ENCODE results near the gene PLEKHA1.

PLEKHA1 gene

DNA sequence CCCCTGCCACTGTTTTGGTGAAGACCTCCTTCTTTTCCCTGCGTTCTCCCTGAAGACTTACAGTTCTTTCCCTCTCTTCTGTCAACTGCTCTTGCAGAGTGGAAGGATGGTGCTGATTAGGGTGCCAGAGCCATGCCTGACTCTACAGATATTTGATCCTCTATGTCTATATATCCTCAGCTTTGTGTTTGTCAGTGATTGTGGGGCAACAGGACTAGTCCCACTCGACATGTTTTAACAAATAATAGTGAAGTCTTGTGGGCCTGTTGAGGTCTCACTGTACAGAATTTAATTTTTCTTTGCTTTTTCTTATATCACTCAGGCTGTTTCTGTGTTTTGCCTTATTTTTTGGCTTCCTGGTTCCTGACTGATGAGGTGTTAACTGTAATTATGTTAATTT lies 5.0 kb downstream of the PLEKHA1 start:
- DNase-seq: no peak

DNA sequence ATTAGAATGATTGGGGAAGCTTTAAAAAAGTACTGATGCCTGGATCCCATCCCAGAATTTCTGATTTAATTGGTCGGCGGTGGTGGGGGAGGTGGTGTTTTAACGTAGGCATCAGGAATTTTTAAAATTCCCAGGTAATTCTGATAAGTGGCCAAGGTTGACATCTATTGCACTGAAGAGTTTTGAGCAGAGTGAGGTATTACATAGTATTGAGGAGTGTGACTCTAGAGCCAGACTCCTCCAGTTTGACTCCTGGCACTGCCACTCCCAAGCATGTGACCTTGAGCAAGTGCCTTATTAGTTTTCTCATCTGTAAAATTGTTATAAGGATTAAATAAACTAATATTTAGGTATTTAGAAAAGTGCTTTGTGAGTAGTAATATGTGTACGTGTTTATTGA lies 6.2 kb downstream of the PLEKHA1 start:
- DNase-seq: no peak

GRCh38 chr10:122381680-122382079 lies 7.2 kb downstream of the PLEKHA1 start:
- DNase-seq: no peak

DNA sequence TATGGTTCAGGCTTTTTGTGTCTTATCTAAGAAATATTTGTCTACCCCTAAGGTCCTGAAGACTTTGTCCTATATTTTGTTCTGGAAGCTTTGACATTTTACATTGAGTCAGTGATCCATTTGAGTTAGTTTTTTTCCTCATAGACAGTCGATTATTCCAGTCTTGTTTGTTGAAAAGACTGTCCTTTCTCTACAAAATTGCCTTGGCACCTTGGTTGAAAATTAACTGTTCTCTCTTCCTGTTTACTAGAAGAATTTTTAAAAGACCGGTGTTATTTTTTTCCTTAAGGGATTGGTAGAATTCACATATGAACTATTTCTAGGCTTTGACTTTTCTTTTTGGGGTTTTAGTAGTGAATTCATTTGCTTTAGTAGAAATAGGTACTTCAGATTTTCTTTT lies 12.0 kb downstream of the PLEKHA1 start:
- no peak for DNase-seq

DNA sequence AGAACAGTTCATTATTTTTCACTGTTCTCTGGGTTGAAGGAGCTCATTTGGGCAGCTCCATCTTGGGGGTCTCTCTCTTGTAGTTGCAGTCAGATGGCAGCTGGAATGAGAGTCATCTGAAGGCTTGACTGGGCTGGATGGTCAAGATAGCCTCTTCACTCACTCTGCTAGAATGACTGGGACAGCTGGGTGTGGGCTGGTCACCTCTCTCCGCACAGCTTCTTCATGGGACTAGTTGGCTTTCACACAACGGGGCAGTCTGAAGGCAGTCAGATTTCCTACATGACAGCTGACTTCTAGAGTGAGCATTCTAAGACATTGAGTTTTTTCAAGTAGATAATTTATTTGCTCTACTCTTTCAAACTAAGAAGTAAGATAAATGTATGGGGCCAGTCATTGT lies 13.1 kb downstream of the PLEKHA1 start:
- no peak for DNase-seq

DNA sequence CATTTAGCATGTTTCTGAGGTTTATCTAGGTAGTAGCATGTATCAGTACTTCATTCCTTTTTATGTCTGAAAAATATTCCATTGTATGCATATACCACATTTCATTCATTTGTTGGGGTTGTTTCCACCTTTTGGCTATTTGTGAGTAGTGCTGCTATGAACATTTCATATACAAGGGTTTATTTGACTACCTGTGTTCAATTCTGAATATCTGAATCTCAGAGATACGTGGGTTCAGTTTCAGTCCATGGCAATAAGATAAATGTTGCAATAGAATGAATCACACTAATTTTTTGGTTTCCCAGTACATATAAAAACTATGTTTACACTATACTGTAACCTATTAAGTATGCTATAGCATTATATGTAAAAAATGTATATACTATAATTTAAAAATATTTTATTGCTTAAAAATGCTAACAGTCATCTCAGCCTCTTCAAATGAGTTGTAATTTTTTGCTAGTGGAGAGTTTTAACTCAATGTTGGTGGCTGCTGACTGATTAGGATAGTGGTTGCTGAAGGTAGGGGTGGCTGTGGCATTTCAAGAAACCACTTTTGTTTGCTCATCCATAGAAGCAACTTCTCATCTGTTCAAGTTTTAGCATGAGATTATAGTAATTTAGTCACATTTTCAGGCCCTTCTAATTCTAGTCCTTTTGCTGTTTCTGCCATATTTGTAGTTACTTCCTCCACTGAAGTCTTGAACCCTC lies 13.9 kb downstream of the PLEKHA1 start:
- no peak for DNase-seq

DNA sequence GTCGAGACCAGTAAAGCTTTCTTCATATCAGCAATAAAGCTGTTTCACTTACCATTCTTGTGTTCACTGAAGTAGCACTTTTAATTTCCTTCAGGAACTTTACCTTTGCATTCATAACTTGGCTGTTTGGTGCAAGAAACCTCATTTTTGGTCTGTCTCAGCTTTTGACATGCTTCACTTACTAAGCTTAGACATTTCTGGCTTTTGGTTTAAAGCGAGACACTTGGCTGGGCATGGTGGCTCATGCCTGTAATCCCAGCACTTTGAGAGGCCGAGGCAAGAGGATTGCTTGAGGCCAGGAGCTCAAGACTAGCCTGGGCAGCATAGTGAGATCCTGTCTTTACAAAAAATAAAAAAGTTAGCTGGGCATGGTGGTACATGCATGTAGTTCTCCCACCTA lies 15.8 kb downstream of the PLEKHA1 start:
- no peak for DNase-seq

- no peak for DNase-seq
Measured at GRCh38 chr10:122390679-122391078, 16.2 kb downstream of the PLEKHA1 start.

- no peak for DNase-seq
Measured at GRCh38 chr10:122391875-122392274, 17.4 kb downstream of the PLEKHA1 start.

DNA sequence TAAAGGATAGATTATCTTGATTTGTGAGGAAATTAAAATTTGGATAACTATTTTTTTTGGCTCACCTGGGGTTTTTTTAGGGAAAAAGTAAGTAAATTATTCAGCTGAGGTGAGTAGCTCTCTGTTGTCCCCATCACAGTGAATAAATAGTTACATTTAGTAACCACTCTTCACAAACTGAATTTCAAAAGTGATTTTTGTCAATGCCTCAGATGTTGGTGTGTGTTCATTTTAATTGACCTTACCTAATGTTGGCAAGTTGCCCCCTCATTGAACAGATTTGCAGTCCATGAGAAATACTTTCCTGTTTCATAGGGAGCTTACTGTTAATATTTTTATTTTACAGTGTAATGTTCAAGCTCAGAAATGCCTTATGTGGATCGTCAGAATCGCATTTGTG lies 18.3 kb downstream of the PLEKHA1 start:
- no peak for DNase-seq

DNA sequence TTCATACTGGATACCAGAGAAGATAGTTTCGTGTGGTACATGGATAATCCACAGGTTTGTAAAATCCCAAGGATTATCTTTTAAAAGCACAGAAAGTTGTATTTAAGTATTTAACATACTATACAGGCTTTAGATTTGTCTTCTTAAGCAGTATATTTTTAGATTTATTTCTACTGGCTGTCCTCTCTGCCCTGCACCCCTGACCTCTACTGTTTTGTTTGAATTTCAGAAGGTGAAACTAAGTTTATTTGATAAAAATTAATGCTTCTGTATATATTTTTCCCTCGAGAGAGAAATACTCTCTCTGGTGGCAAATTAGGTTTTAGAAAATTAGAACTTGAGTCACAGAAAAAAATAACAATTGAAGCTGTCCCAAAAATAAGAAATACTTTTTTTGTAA lies 18.8 kb downstream of the PLEKHA1 start:
- no peak for DNase-seq

DNA sequence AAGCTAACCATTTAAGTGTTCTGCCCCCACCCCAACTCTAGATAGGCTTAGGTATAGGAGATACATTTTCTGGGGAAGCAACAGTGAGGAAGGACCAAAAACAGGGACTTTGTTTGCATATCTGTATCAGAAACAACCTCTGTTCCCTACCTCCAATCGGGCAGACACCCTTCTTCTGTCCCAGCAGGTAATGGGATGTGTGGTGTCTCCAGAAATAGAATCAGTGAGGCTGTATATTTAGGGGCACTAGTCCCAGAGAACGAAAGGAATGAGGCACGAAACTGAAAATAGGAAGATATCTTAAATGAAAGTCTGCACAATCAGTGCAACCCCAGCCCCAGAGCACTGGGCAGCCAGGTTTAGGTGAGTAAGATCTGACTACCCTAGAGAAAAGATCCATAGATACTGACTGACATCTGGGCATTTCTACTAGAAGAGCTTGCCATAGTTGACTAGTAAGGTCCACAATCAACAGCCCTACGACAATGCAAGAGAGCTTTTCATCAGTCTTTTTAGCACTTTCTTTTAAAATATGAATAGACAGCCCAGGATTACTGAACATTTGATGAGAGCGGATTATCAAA lies 28.1 kb downstream of the PLEKHA1 start:
- no peak for DNase-seq

GRCh38 chr10:122404576-122404975 lies 30.1 kb downstream of the PLEKHA1 start:
- peak in 1 of 2 donors; percentile 11 for DNase-seq

DNA sequence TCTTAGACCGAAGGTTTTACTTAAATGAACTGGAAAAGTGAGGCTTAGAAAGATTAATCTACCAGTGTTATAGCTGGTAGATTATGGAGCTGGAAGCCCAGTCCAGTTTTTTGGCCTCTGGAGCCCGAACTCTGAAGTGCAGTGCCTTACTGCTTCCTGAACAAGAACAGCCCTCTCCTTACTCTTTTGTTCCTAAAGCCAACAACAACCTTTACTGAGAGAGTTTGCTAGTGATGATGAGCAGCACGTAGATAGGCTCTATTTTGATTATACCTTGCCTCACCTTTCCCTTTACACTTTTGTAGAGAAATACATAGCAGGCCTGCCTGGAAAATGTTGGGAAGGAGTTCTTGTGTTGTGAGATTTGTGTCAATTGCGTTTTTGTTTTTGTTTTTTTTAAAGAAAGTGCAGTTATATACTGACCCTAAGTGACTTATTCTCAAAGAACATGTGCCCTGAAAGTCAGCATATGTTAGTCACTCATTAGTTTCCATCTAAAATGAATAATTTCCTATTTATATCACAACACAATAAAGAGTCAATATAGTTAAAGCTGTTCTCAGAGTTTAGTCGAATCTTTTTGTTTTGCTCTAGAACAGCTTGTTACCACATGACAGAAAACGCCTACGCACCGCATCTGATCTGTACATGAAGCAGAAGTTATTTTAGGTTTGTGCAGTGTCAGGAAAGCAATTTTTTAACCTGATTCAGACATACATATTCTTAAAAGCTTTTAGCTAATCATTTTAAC lies 33.0 kb downstream of the PLEKHA1 start:
- DNase-seq: peak; percentile 50 to 59

DNA sequence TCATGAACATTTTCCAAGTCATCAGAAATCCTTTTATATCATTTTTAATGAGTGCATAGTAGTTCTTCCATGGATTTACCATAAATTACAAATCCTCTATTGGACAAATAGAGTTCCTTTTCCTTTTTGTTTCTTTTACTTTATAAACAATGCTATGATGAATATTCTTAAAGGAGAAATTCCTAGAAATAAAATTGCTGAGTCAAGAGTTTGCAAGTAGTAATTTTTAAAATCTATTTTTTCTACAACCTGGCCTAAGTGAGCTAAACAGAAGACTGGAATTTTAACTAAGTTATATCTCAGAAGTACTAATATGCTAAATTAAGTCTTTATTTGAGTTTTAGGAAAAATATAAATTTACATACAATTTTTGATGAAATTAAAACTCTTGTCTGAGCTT lies 38.8 kb downstream of the PLEKHA1 start:
- no peak for DNase-seq

DNA sequence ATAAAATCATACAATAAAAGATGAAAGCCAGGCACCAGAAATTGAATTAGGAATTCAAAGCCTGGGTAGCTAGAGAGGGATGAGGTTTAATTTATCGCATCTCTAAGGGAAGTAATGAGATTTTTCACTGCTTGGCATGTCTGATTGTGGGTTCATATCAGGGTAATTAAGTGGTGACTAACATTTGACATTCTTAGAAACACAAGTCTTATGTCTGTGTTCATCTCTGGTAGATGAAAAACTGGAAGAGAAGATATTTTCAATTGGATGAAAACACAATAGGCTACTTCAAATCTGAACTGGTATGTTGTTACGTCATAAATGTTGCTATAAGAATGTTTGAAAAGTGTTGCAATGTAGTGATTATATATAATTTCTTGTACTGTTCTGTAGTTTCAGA lies 43.2 kb downstream of the PLEKHA1 start:
- peak in 1 of 2 donors; percentile 7 for DNase-seq

- DNase-seq: peak; percentile 77 to 83
Measured at GRCh38 chr10:122419016-122419415, 44.5 kb downstream of the PLEKHA1 start.

- peak in 1 of 2 donors; percentile 22 for DNase-seq
Measured at GRCh38 chr10:122419876-122420623, 45.5 kb downstream of the PLEKHA1 start.

- peak in 1 of 2 donors; percentile 23 for DNase-seq
Measured at GRCh38 chr10:122420624-122421007, 46.1 kb downstream of the PLEKHA1 start.

- DNase-seq: peak; percentile 16 to 44
Measured at GRCh38 chr10:122421054-122421625, 46.6 kb downstream of the PLEKHA1 start.

GRCh38 chr10:122421742-122422141 lies 47.2 kb downstream of the PLEKHA1 start:
- DNase-seq: peak; percentile 73 to 88

DNA sequence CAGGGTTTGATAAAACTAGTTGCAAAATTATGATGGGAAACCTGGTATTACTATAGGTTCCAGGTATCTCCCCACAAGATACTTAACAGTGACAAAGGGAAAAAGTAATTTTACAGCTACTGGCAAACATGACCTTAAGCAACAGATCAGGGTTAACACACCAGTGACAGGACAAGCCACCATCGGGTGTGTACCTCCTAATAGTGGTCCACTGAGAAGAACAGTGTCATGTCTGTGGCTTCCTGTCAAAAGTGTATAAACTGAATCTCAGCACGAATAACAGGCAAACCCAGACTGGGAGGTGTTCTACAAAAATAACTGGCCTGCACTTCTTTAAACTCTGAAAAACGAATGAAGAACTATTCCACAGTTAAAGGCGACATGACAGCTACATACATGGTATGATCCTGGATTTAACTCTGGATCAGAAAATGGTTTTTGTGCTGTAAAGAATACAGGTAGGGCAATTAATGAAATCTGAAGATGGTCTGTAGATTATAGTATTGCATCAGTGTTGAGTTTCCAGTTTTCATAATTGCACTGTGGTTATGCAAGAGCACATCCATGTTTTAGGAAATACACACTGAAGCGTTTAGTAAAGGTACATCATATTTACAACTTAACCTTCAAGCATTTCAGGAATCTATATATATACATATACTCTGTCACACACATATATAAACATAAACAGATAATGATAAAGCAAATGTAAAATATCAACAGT lies 47.9 kb downstream of the PLEKHA1 start:
- DNase-seq: peak; percentile 39 to 41
